Stimulated activated CD8-positive, alpha-beta memory T cell treated with anti-CD3 and anti-CD28 coated beads, Interleukin-15, amount 100 ng/mL, for 4 hours (primary cell): ENCODE results near the gene FBRS.

Experiments used
- DNase-seq, 2 donors: peaks; one replicate each; pipeline ENCODE4 v3.0.0-alpha.2; 2020; ENCODE audit warnings: low read depth in 2 of 2

FBRS gene

DNA sequence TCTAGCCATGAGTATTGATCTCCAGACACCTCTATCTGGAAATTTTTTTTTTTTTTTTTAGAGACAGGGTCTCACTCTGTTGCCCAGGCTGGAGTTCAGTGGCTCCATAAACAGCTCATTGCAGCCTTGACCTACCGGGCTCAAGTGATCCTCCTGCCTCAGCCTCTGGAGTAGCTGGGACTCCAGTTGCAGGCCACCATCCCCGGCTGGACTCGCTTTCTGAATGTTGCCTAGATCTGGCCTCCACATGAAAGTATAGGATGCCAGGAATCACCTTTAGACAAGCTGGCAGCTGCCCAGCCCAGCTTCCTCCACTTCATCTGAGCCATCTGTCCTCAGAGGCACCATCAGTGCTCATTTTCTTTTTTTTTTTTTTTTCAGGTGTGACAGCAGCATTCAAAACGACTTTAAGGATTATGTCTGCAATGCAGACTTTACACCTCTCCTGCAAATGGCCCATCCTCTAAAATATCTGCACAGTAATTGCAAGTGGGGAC, 13.8 kb upstream of the FBRS start:
- no peak for DNase-seq

- DNase-seq: no peak
Observed at GRCh38 chr16:30645727-30646126, 12.5 kb upstream of the FBRS start.

GRCh38 chr16:30647274-30647571, 11.0 kb upstream of the FBRS start:
- no peak for DNase-seq

GRCh38 chr16:30649725-30650368, 8.4 kb upstream of the FBRS start:
- DNase-seq: no peak

DNA sequence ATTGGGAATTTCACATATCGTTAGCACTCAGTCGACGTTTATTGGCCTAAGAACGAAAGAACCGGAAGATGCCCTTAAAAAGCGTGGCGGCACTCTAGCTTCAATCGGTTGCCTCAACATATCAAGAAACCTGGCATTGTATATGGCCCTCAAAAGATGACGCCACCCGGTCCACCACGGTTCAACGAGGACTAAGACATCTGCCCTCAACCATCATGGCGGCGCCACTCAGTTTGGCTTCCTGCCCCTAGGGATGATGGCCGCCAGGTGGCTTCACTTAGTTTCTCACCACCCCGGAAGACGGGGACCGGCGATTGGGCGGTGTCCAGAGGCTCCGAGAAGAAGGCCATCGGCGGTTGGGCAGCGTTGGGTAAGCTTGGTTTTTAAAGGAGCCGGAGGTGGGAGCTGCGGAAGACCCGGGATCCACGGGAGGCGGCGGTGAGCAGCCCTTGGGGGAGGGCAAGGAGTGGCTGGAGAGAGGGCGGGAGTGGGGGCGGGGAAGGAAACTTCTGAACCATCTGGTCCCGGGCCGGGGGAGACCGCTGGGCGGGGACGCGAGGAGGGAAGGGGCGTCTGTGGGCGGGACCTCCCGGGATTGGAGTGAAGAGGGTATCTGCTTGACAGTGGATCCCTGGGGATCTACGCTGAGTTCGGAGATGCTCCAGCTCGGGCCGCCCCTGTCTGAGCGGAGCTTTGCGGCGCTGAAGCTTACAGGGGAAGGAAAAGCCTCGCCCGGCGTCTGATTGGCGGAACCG, 7.7 kb upstream of the FBRS start, which contains the start of gene PRR14:
Gene PRR14 (plus strand): TSS at position 592 of the 755 bp plus-strand sequence. CDS start 686 bp downstream, outside the sequence.
- DNase-seq: peak; percentile 98

DNA sequence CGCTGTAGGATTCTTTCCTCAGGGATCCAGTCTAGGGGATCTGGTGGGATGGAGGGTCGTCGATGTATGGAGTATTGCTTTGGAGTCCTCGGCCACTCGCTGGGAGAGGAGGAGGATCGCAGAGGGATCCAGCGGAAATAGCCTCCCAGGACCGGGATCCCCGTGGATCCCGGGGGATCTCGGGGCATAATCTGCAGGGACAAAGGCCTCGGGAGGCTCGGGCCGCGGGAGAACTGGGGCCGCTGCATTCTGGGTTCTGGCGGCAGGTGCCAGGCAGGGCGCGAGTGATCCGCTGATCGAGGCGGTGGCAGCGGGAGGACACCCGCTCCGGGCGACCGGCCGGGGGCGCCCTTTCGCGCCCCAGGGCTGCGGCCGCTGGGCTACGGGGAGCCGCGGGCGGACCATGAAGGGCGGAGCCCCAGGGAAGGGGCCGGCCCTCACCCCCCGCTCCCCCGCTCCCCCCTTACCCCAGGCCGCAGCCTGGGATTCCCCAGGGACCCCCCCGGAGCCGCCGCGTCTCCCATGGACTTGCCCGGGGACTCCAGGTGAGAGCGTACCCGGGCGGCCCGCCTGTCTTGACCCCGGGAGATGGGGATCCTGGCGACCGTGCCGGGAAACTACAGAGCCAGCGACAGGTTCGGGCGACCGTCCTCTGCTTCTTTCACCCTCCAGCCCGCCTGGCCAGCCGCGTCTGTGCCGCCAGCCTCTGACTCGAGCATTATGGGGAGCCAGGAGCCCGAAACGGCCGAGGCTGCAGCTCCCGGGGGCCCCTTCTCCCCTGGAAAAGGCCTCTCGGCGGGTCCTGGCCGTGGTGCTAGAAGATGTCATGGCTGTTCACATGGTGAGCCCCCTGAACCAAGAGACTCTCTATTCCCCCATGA, 6.9 kb upstream of the FBRS start:
- DNase-seq: peak; percentile 52 to 66

DNA sequence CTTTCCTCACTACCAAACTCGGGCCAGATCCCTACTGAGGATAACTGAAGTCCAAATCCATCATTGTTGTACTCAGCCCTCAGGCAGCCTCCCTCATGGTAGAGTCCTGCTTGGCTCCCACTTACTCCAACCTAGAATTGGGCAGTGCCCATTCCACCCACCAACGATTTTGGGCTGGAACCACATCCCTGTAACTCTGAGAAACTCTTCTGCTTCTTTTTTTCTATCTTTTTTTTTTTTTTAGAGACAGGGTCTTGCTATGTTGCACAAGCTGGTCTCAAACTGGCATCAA, 6.3 kb upstream of the FBRS start:
- DNase-seq: no peak

- no peak for DNase-seq
Observed at GRCh38 chr16:30652718-30653117, 5.5 kb upstream of the FBRS start.

GRCh38 chr16:30654856-30655255, 3.4 kb upstream of the FBRS start:
- no peak for DNase-seq

DNA sequence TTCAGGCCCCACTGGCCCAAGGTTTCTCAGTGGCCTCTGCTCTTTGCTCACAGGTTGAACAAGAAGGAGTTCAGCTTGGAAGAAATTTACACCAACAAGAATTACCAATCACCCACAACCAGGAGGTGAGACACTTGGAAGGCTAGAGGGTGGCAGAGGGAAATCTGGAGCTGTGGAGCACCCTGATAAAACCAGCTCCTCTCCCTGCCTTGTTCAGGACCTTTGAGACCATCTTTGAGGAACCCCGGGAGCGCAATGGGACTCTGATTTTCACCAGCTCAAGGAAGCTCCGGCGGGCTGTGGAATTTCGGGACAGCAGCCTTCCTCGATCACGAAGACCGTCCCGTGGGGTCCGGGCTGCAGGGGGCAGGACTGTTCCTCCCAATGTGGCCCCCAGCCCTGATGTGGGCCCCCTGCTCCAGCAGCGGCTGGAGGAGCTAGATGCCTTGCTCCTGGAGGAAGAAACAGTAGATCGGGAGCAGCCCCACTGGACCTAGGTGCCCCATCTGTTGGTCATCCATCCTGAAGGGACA, 2.4 kb upstream of the FBRS start:
- DNase-seq: no peak

DNA sequence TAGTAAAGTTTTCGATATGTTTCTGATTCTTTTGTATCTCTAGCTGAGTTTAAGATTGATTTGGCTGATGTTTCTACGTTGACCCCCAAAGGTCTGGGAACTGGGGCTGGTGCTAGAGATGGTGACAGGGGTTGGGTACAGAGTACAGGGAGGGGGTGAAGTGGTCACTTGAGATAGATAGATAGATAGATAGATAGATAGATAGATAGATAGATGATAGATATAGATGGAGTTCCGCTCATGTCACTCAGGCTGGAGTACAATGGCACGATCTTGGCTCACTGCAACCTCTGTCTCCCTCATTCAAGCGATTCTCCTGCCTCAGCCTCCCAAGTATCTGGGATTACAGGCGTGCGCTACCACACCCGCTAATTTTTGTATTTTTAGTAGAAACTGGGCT, 1.8 kb upstream of the FBRS start:
- DNase-seq: no peak

- DNase-seq: no peak
Observed at GRCh38 chr16:30656974-30657865, 1.0 kb upstream of the FBRS start.

- peak in 1 of 2 donors; percentile 92 for DNase-seq
Observed at GRCh38 chr16:30658731-30659506, 688 bp downstream of the FBRS start.

- DNase-seq: peak; percentile 26 to 41
Observed at GRCh38 chr16:30659507-30660423, 1.5 kb downstream of the FBRS start.

- peak; percentile 54 to 78 for DNase-seq
Observed at GRCh38 chr16:30660424-30661261, 2.4 kb downstream of the FBRS start.

GRCh38 chr16:30662449-30662848, 4.2 kb downstream of the FBRS start:
- DNase-seq: no peak

DNA sequence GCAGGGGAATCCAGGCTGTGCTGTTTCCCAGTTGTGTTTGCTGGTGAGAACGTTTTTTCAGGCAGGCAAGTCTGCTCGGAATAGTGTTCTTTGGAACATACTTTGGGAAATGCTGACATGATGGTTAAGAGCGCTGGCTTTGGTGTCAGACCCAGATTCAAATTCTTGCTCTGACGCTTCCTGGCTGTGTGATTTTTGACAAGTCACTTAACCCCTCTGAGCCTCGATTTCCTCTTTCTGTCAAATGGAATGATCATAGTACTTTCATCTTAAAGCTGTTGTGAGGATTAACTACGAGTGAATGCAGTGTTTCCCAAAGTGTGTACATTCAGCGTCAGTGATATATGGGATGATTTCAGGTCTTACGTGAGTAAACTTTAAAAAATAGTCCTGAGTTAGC, 4.8 kb downstream of the FBRS start:
- DNase-seq: no peak

DNA sequence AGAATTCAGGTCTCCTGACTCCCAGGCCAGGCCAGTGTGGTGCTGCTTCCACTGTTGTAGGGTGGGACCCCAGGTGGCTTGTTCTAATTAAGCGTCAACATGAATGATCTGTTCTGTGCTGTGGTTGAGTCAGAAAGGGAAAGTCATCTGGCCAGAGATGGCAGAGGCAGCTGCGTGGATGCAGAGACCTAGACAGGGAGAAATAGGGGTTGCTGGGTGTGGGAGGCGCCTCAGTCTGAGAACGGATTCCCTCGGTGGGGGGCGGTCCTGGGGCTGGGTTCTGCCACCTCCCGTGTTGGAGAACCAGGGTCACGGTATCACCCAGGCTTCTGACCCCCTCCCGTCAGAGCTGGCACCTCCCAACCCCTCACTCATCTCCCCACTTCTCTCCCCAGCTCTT, 5.6 kb downstream of the FBRS start:
- no peak for DNase-seq
